Left hindlimb (tissue), 1 donor: ENCODE results near the gene PRKCE.
A peak's percentile ranks its signal among the peaks of the same experiment; 100 is the strongest.

Experiments used
- DNase-seq: peaks from one replicate; pipeline ENCODE4 v3.0.0-alpha.2; 2018

The PRKCE gene

DNA sequence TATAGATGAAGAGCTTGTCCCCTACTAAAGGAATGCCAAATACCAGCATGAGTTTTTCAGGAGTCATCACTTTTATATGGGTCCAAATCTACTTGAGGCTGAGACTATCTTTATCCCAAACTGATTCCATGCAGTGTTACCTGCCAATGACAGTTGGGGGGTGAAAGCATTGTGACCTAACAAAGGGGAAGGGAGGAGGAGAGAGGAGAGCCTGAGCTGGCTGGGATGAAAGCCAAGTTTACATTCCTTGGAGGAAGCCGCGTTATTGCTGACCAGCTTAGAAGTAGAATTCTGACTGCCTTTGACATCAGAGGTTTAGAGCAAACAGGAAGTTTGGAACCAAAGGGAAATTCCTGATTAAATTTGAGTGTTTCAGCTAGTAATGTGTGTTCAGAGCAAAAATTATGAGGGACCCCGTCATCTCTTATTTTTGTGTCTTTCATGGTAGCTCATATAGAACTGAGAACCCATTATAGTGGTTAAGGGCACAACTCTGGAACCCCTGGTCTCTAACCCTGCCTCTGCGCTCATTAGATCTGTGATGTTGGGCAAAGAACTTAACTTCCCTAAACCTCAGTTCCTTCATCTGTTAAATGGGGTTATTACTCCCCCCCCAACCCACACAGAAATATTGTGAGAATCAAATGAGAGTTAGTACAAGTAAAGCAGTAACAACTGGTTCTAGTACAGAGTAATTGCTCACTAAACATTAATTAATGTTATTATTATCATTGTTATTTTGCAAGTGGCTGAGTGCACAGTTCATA, 446.4 kb downstream of the PRKCE start:
- peak; percentile 74 for DNase-seq

DNA sequence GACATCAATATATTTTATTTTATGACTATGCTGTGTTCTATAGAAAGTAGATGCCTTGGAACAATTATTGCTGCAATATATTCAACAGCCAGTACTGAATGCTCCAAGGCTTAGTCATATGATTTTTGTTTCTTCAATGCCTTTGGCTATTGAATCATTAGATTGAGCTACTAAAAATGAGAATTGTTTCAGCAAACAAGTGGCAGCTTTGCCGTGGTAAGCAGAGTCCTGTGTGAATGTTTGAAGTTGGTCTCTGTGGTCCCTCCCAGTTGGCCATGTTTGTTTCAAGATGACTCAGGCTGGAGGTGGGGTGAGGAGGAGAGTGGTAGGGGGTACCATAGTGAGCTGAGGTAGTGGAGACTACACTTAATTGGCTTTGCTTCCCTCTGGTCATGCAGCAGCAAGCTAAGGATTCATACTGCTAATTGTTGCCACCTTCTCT, 447.2 kb downstream of the PRKCE start:
- DNase-seq: no peak

DNA sequence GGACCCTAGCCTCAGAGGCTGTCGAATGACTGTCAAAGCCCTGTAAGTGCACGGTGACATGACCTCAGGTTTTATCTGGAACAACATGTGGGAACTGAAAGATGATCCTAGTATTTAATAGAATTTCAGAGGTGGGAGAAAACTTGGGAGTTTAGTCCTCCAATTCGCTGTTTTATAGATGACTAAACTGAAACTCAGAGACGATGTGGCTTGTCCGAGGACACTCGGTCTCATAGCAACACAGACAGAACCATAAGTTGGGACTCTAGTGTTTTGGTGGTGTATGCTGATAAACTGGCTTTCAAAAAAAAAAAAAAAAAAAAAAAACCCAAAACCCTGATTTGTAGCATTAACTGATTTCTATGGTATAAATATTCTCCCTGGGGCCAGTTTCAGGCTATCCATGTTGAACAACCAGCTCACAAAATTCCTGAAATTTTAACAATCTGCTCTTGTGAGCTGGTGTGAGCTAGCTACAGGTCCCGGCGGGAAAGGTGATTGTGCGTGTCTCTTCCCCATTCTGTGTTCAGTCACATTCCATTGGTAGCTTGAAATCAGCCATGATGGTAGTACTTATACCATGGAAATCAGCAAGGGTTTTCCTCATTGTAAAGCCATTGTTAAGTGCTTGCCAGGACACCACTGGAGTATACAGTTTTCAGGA, 450.2 kb downstream of the PRKCE start:
- DNase-seq: no peak

DNA sequence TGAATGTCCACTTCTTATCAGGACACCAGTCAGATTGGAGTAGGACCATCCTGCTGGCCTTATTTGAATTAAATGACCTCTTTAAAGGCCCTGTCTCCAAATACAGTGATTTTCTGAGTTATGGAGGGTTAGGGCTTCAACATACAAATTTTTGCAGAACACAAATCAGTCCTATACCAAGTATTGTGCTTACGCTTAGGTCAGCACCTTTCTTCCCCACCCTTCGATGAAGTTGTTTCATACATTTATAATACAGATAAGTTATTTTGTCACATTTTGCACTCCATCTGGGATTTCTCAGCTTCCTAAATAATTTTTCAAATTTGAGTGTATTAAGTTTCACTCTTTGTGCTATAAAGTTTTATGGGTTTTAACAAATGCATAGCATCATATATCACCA, 455.2 kb downstream of the PRKCE start:
- no peak for DNase-seq

DNA sequence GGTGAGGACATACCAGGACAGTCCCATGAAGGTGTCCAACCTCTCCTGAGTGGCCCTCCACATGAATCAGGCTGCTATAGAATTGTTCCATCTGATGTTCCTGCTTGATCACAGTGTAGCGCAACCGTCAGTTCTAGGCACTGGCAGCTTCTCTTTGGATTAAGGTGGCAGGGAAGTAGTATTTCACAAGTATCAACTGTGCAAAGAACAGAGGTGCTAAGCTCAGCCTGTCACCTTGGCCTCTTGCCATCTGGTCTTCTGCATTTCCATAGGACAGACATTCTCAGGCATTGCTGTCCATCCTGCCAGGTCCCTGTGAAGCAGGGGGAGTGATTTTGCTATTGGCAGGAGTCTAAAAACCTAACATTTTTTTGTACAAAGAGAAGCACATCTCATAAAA, 463.5 kb downstream of the PRKCE start:
- DNase-seq: no peak

DNA sequence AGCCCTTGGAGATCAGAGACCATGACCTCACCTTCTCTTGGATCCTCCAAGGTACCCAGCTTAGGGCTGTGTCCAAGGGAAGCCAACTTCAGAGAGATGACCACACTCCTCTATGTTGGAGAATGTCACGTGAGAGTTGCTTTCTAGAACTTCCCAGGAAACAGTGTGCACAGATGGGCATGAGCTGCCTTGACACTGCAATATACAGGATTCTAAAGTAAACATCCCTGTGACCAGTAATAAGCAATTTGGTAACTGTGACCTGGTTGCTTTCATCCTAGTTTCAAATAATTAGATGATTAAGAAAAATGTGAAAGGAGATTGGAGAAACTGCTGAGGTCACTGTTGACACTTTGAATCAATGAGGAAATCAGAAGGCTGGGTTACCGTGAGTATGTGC, 464.7 kb downstream of the PRKCE start:
- DNase-seq: no peak

DNA sequence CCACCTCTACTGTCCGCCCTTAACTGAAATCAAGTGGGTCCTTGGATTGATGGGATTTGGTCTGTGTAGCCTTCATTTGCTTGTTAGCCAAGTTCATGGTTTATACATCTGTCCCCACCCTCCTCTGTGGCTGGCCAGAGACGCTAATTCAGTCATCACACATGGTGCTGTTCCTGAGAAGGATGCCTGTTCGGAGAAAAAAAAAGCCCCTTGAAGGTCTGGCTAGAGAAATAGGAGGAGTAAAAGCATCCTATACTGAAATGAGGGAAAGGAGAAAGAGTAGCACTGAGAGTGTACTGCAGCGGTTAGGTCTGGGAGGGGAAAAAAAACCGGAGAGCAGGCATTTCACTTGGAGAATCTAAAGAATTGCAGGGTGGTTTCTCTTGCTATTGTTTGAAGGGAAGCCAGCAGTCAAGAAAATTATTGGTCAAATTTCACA, 465.1 kb downstream of the PRKCE start:
- no peak for DNase-seq

DNA sequence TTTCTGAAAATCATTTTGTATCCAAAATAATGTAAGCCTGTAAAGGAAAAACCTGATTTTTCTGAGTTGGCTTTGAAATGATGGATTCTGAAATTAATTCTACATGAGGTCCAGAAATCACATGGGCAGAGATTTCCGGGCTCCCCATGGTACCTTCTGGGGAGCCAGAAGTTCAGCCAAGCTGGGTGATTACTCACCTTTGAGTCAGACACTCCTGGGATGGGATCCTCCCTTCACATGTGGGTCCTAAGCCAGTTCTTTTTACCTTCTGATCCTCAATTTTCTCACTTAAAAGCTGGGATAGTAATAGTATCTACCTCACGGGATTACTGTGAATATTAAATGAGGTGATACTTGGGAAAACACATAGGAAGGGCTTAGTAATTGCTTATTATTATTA, 465.9 kb downstream of the PRKCE start:
- no peak for DNase-seq

DNA sequence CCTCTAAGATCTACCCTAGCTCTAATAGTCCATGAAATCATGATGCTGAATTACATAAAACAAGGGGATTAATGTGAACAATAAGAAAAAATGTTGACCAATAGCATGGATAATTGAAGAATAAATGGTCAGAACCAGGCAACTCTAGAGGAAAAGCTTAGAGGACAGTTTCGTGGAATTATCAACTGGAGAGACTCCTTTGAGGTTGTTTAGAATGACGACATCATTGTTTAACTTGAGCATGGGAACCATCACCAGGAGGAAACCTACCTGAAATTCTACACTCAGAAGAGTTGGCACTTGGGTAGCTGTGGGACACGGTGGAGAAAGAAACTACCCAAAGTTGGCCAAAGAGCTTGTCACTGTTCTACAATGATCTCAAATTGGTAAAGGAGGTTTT, 466.5 kb downstream of the PRKCE start:
- no peak for DNase-seq

DNA sequence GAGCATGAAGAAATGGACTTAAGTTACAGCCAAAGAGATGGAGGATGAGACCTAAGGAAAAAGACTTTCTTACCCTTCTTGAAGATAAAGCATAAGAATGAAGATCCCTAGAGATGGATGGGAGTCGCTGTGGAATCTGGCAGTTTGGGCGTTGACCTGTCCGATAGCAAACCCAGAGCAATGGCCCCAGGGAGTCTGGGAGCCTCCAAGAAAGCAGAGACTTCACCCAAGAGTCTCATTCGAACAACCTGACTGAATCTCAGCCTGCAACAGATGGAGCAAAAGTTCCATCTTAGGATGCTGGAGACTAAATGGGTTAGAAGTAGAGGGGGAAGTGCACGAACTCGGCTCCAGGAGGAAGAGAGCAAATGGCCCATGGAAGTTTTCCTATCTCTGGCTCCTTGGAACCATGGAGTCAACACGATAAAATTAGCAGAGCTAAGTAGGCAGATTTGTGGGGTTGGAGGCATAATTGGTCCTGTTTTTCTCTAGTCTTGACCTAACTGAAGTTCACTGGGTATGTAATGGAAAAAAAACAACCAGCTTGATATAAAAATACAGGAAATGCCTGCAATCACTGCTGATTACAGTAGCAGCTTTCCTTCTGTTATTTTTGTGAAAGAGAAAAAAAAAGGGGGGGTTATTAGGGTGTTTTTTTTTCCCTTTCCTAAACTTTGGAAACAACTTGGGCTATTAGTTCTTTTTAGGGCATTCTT, 467.3 kb downstream of the PRKCE start:
- no peak for DNase-seq

DNA sequence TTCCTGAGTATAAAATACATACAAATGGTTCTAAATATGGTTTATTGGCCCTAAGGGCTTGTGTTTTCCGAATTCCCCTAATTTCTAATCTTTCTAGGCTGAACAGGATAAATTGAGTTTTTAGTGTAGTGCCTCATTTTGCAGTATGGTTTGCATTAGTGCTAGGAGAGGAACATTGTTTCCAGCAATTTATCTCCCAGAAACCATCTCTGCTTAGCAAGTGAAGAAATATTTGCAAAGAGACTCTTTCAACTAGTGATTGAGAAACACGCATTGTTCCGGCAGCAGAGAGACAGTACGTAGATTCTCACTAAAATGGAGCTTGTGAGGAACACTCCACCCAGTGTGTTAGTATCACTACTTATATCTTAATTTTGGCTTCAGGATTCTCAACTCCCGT, 468.0 kb downstream of the PRKCE start:
- no peak for DNase-seq

DNA sequence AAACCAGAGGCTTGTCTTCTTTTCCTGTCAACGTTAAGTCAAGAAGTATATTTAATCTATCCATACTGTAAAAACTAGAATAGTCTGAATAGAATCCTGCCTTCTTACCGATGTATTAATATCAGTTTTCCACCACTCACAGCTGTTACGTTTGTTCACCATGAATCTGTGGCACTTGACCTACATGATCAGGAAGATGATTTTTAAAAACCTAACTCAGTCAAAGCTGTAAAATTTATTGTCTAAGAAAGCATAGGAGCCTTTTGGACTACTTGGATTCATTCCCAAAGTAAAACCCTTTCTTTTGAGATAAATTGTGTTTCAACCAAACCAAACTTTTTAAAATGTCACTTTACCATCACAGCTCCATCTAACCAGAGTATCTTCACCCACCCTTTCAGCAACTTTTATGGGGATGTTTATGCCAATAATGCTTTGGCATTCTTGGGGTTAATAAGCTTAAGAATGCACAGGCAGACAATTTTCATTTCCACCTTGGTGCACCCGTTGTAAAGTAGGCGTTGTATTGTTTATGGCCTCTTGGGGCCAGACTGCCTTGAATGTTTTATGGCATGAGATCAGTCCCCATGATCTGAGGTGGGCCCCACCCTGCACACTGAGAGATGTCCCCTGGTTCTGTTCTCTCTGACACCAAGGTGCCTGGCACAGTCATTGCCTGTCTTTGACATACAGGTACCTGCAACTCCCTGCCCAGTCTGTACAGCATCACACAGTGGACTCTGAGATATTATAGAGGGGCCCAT, 469.5 kb downstream of the PRKCE start:
- DNase-seq: no peak

DNA sequence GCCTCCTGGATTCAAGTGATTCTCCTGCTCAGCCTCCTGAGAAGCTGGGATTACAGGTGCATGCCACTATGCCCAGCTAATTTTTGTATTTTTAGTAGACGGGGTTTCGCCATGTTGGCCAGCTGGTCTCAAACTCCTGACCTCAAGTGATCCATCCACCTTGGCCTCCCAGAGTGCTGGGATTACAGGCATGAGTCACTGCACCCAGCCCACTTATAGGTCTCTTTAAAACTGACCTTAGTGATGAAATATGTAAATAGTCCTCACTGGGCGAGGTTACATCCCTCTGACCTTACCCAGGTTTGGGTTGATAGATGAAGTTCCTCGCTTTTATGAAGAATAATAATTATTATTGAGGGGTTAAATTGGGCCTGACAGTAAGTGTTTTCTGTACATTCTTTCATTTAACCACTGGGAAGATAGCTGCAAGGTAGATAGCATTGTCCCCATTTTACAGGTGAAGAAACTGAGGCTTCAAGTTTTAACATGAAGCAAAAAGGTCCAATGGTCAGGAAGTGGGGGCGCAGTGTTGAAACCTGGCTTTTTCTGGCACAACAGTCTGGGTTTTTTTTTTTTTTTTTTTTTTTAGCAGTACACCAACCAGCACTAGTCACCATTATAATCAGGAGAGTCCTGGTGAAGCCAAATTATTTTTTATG, 471.0 kb downstream of the PRKCE start:
- no peak for DNase-seq

DNA sequence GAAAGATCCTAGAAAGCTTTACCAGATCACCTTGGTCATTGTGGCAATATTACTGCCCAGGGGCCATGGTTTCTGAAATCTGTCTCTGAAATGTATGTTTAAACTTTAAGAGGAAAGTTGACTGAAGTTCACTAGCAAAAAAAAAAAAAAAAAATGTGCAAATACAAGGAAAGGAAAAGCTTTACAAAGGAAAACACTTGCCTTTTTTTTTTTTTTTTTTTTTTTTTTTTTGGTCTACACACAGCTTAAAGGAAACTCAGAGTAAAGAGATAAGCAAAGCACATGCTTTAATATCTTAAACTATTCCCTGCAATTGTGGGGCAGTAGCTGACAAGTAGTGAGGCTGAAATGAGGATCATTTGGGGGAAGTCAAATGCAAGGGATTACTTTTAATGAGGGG, 471.5 kb downstream of the PRKCE start:
- DNase-seq: no peak

DNA sequence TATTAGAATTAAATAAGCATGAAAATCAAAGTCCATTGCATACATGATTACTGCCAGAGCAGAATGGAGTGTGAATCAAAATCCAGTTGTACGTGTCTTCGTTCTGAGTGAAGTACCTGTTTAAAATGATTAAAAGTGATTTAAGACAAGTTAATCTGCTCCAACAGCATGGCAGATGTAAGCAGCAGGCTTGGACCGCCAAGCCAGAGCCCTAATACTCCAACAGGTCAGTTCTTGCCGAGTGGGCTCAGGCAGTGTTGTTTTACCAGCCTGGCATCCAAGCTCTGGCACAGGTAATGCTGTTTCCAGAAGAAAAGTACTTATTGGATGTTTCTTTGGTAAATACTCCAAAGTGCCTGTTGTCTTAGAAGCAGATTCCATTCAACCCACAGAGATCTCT, 474.3 kb downstream of the PRKCE start:
- no peak for DNase-seq

DNA sequence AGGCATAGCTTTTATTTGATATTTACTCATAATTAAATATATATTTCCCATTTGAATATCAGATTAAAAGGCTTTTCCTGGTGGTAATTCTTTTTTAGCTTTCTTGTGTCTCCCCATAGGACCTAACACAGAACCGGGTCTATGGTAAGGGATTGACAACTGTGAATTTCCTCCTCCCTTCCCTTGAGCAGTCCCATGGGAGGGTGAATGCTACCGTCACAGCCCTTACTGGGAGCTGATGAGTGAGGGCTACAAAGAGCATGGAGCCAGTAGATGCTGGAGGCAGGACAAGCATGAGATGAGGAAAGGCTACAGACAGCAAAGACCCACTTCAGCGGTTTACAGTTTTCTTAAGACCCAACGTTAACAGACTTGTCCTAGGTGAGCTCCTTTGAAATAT, 475.1 kb downstream of the PRKCE start:
- no peak for DNase-seq

DNA sequence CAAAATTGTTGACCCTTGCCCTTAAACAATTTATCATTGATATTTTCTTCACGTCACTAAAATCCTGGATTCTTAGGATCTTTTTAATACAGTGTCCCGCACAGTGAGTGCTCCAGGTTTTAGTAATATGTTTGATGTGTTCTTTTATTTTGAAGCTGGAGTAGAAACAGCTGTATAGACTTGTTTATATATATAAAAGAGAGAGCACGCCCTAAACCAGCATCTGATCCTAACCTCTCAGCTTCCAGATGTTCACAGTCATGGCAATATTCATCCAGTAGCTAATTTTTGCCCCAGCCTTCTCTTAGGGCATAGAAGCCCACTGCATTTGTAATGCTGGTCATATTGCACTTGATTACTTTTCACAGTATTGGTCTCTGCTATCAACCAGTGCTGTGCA, 475.7 kb downstream of the PRKCE start:
- DNase-seq: no peak

DNA sequence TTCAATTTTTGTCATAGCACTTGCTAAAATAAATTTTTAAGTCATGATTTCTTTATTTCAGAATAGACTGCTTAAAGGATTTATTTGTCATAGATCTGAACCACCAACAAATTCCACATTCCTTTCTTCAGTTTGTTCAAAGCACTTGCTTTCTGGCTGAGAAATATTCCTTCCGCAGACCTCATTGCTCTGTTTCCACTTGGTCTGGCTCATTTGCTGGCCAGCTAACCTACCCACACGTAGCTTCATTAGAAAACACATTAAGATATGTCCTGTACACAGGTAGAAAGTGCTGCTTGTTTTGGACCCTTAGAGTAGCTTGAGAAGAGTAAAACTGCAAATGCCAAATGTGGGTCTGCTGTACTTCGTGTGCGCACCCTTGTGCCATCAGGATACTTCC, 479.0 kb downstream of the PRKCE start:
- DNase-seq: no peak

DNA sequence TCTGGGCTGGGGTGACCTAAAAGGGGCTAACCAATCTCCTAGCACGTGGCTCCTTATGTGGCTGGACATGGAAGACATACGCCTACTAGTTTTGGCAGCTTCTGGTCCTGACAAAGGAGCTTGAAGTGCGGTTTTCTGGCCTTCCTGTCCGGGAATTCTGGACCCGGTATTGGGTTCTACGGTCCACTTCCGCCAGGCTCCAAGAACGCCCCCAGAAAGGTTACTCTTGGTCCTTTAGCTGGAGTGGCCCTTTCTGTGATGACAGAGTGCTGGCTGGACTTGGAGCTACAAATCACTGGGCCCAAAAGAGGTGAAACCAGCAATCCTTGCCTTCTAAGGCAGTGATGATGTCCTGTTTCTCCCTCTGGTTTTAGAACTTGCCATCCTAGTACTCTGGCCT, 481.5 kb downstream of the PRKCE start:
- no peak for DNase-seq

DNA sequence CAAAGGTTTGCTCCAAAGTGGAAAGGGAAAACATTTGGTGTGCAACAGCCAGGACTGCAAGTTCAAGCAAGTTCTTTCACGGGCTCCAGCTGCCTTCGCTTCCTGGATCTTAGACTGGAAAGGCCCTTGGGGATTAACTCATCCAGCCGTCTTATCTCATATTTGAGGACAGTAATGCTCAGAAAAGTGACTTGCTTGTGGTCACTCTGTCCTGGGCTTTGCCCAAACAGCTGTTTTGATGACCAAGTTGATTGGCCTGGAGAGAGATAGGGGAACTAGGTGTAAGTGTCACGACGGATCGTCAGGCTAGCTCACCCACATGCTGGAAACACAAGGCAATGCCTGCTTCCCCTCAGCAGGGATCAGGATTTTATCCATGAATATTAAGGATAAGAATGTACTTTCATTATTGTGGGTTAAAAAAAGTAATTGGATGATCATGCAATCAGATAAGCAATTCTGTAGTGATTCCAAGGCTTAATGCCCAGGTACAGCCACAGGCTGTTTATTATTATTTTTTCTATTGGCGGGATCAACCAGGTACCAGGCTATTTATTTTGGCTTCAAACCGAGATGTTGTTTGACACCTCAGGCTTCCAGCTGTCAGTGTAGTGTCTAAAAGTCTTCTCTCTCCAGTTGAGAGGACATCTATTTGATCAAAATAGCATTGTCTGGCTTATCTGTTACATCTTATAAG, 483.2 kb downstream of the PRKCE start:
- peak; percentile 41 for DNase-seq

DNA sequence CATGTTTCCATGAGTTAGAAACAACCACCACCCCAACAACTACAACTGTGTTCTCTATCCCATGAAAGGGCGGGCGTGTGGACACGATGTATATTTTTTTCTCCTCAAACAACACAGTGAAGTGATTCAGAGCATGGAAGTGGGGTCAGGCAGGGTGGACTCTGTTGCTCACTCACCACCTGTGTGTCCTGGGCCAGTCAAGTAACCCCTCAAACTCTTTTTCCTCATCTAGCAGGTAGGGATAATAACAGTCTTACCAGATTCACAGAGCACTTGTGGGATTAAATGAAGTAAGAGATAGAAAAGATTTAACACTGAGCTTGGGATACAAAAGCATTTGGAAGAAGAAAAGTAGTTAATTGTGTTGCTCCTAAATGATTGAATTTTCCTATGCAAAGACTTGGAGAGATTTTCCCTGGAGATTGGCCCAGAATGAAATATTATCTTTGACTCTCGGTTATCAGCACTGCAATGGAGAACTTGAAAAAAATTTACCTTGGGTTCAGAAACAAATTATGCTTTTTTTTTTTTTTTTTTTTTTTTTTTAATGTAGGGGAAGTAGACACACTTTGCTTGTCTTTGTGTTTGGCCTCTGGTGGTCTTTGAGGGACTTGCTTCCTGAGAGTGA, 483.9 kb downstream of the PRKCE start:
- DNase-seq: no peak

DNA sequence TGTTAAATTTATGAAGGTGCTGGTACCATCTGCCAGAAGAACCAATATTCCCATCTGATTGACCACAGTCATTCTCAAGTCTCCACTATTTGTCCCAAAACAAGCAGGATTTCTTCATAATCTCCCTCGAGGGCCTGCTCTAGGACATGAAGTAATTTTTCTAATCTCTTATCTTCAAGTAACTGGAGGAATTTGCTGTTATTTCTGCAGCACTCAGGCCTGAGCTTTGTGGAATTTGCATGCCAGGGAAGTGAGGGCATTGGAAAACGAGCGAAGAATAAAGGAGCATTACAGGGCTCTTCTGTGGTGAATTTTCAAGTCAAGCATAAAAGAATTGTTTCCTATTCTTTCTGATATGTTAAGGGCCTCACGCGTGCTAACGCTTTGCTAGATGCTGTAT, 484.5 kb downstream of the PRKCE start:
- no peak for DNase-seq
